GM19452 (cell line): ENCODE data around the gene XPO5.
"Not testable (repeated sequence)": the region's sequence is repeated elsewhere in the genome, so short reads cannot be mapped to it uniquely, and the experiment has no call there.

Experiments used
- ATAC-seq: cut with Tn5 transposase; IDR thresholded peaks from one replicate; pipeline ENCODE4 v1.9.1; 2021; ENCODE audit not compliant: unreplicated experiment

Gene XPO5

GRCh38 chr6:43499028-43499815 lies 76.6 kb downstream of the XPO5 start:
- no peak for ATAC-seq

- ATAC-seq = not testable (repeated sequence)
Observed at GRCh38 chr6:43498291-43498690, 77.5 kb downstream of the XPO5 start.

- no peak for ATAC-seq
Observed at GRCh38 chr6:43497689-43498088, 78.1 kb downstream of the XPO5 start.

- ATAC-seq = no peak
Observed at GRCh38 chr6:43497129-43497396, 78.8 kb downstream of the XPO5 start.

- ATAC-seq = no peak
Observed at GRCh38 chr6:43496370-43497128, 79.3 kb downstream of the XPO5 start.

- no peak for ATAC-seq
Observed at GRCh38 chr6:43495409-43495941, 80.4 kb downstream of the XPO5 start.

- no peak for ATAC-seq
Observed at GRCh38 chr6:43494766-43495165, 81.1 kb downstream of the XPO5 start.

- no peak for ATAC-seq
Observed at GRCh38 chr6:43494321-43494720, 81.5 kb downstream of the XPO5 start.

GRCh38 chr6:43493833-43494232 lies 82.0 kb downstream of the XPO5 start:
- no peak for ATAC-seq

GRCh38 chr6:43493230-43493629 lies 82.6 kb downstream of the XPO5 start:
- ATAC-seq = no peak

- ATAC-seq = no peak
Observed at GRCh38 chr6:43492673-43493072, 83.2 kb downstream of the XPO5 start.

GRCh38 chr6:43491750-43492661 lies 83.8 kb downstream of the XPO5 start:
- no peak for ATAC-seq

GRCh38 chr6:43490523-43490939 lies 85.3 kb downstream of the XPO5 start:
- no peak for ATAC-seq

GRCh38 chr6:43489277-43490072 lies 86.4 kb downstream of the XPO5 start:
- ATAC-seq = no peak

GRCh38 chr6:43488667-43489276 lies 87.1 kb downstream of the XPO5 start:
- ATAC-seq = no peak

GRCh38 chr6:43481591-43482236 lies 94.1 kb downstream of the XPO5 start:
- ATAC-seq = no peak

- ATAC-seq = no peak
Observed at GRCh38 chr6:43481075-43481474, 94.8 kb downstream of the XPO5 start.

GRCh38 chr6:43478008-43478372 lies 97.8 kb downstream of the XPO5 start:
- no peak for ATAC-seq

GRCh38 chr6:43477235-43478007 lies 98.4 kb downstream of the XPO5 start, which contains the start of gene TJAP1:
Gene TJAP1 (plus strand): TSS chr6:43477570. CDS start chr6:43499002, 21,432 bp downstream.
- peak; percentile 95 for ATAC-seq
